Nephron progenitor cell (in vitro differentiated cells): Measurements from ENCODE around the gene GPR160.
A peak's percentile ranks its signal among the peaks of the same experiment; 100 is the strongest.

Experiments
- DNase-seq: peaks from one replicate; pipeline ENCODE4 v3.0.0; 2021
- H3K27ac Mint-ChIP-seq: 2 replicates; pipeline ENCODE4 v1.8.0; 2021; ENCODE audit warnings: mild to moderate bottlenecking, moderate library complexity, mixed read lengths
- H3K27me3 Mint-ChIP-seq: 2 replicates; pipeline ENCODE4 v1.8.0; 2021; ENCODE audit warnings: mild to moderate bottlenecking, low read depth, mixed read lengths; ENCODE audit not compliant: poor library complexity
- H3K36me3 Mint-ChIP-seq: 2 replicates; pipeline ENCODE4 v1.8.0; 2021; ENCODE audit warnings: low read depth, mixed read lengths
- H3K4me1 Mint-ChIP-seq: 2 replicates; pipeline ENCODE4 v1.8.0; 2021; ENCODE audit warnings: mixed read lengths
- H3K4me3 Mint-ChIP-seq: 2 replicates; pipeline ENCODE4 v1.8.0; 2021; ENCODE audit warnings: mild to moderate bottlenecking, moderate library complexity, mixed read lengths
- H3K9me3 Mint-ChIP-seq: 2 replicates; pipeline ENCODE4 v1.8.0; 2021; ENCODE audit warnings: mild to moderate bottlenecking, moderate library complexity, mixed read lengths
- TF ChIP-seq, protein P1 (sequence below): fragments of 200-600 bp; sonication (generic); IDR thresholded peaks from 2 replicates; pipeline ENCODE4 v1.5.0; 2021; ENCODE audit warnings: antibody characterized with exemption

The GPR160 gene

DNA sequence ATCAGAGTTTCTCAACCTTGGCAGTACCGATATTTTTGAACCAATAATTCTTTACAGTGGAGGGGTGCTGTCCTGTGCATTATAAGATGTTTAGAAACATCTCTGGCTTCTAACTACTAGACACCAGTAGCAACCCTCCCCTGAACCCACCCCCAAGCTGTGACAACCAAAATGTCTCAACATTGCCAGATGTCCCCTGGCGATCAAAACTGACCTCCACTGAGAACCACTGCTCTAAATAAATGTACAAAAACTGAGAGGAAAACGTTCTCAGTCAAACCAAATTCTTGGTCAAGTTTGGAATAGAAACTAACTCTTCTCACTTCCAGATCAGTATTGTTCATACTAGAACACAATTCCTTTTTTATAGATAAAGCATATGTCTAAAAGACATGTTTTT, 58.5 kb downstream of the GPR160 start:
- Mint-ChIP-seq H3K4me3 (no peak overlapping the region), H3K27ac (no peak overlapping the region), H3K27me3 (no peaks in the 10 kb centered on the region), H3K9me3 (no peaks in the 10 kb centered on the region), H3K4me1 (no peaks in the 10 kb centered on the region), H3K36me3 (peaks cover 66% of the 10 kb centered on the region)
- no peak for DNase-seq
- TF ChIP-seq, protein P1, sequence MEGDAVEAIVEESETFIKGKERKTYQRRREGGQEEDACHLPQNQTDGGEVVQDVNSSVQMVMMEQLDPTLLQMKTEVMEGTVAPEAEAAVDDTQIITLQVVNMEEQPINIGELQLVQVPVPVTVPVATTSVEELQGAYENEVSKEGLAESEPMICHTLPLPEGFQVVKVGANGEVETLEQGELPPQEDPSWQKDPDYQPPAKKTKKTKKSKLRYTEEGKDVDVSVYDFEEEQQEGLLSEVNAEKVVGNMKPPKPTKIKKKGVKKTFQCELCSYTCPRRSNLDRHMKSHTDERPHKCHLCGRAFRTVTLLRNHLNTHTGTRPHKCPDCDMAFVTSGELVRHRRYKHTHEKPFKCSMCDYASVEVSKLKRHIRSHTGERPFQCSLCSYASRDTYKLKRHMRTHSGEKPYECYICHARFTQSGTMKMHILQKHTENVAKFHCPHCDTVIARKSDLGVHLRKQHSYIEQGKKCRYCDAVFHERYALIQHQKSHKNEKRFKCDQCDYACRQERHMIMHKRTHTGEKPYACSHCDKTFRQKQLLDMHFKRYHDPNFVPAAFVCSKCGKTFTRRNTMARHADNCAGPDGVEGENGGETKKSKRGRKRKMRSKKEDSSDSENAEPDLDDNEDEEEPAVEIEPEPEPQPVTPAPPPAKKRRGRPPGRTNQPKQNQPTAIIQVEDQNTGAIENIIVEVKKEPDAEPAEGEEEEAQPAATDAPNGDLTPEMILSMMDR, result no peak

GRCh38 chr3:170098753-170099152, 61.0 kb downstream of the GPR160 start:
- no peak for DNase-seq
- Mint-ChIP-seq H3K27me3 (no peaks in the 10 kb centered on the region), H3K4me3 (no peak overlapping the region), H3K27ac (no peak overlapping the region), H3K36me3 (peaks cover 66% of the 10 kb centered on the region), H3K9me3 (no peaks in the 10 kb centered on the region), H3K4me1 (no peaks in the 10 kb centered on the region)
- TF ChIP-seq, protein P1, result no peak

GRCh38 chr3:170100944-170101343, 63.1 kb downstream of the GPR160 start:
- H3K9me3 Mint-ChIP-seq, result no peaks in the 10 kb centered on the region
- no peaks in the 10 kb centered on the region for H3K4me1 Mint-ChIP-seq
- H3K27ac Mint-ChIP-seq, result no peak overlapping the region
- H3K27me3 Mint-ChIP-seq, result no peaks in the 10 kb centered on the region
- no peak for DNase-seq
- TF ChIP-seq, protein P1, result no peak
- H3K4me3 Mint-ChIP-seq, result no peak overlapping the region
- H3K36me3 Mint-ChIP-seq, result peaks cover 44% of the 10 kb centered on the region

GRCh38 chr3:170102431-170102830, 64.6 kb downstream of the GPR160 start:
- Mint-ChIP-seq H3K4me1 (no peaks in the 10 kb centered on the region), H3K27me3 (no peaks in the 10 kb centered on the region), H3K9me3 (no peaks in the 10 kb centered on the region), H3K4me3 (no peak overlapping the region), H3K36me3 (peaks cover 32% of the 10 kb centered on the region), H3K27ac (peak overlapping the region; percentile 37)
- no peak for DNase-seq
- TF ChIP-seq, protein P1, result no peak

DNA sequence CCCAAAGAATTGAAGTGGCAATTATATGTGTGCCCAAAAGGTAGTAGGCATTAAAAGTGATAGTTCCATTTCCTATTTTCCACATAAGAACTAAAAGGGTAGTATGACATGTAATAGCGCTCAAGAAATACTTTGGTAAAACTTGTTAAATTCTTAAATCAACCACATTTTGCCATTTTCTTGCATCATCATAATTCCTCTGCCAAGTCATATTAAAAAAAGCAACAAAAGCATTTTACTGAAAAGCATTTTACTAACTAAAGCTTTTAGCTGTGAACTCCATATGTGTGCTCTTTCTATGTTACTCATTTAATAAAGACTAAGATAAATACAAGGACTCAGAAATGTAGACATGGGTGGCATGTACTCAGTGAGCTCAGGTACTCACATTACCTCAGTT, 70.1 kb downstream of the GPR160 start:
- Mint-ChIP-seq H3K4me3 (no peak overlapping the region), H3K27ac (peak overlapping the region; percentile 9), H3K27me3 (no peaks in the 10 kb centered on the region)

GRCh38 chr3:170108955-170109354, 71.2 kb downstream of the GPR160 start:
- no peaks in the 10 kb centered on the region for H3K9me3 Mint-ChIP-seq
- no peaks in the 10 kb centered on the region for H3K4me1 Mint-ChIP-seq
- no peaks in the 10 kb centered on the region for H3K27me3 Mint-ChIP-seq
- no peak overlapping the region for H3K4me3 Mint-ChIP-seq
- no peak overlapping the region for H3K27ac Mint-ChIP-seq
- peaks cover 38% of the 10 kb centered on the region for H3K36me3 Mint-ChIP-seq
- no peak for DNase-seq
- TF ChIP-seq, protein P1, result no peak

More for the DNA sequence above, 70.1 kb downstream of the GPR160 start:
- H3K36me3 Mint-ChIP-seq, result peaks cover 29% of the 10 kb centered on the region
- no peaks in the 10 kb centered on the region for H3K4me1 Mint-ChIP-seq
- TF ChIP-seq, protein P1, result no peak
- no peaks in the 10 kb centered on the region for H3K9me3 Mint-ChIP-seq
- DNase-seq, result no peak
